Measurements from ENCODE around the gene LAPTM4A.

Gene LAPTM4A

GRCh38 chr2:20080839-20081415 lies 29.5 kb upstream of the LAPTM4A start:
- no peak overlapping the region for H3K4me3 ChIP-seq (ENCODE audit: low read length)
- no peak overlapping the region for H3K4me2 ChIP-seq (ENCODE audit: low read length)
- H3K18ac ChIP-seq (ENCODE audit: low read length), result peak overlapping the region; percentile 11
- peak; percentile 76 for DNase-seq
- peak overlapping the region; percentile 35 for H2BK5ac ChIP-seq (ENCODE audit: low read length)
- H4K8ac ChIP-seq (ENCODE audit: low read depth, low read length), result no peak overlapping the region
- no peak overlapping the region for H3K23ac ChIP-seq (ENCODE audit: low read length)
- no peaks in the 10 kb centered on the region for H3K79me2 ChIP-seq (ENCODE audit: control insufficient read depth, insufficient read depth, low read length)
- no peak overlapping the region for H2AK5ac ChIP-seq (ENCODE audit: low read length)
- H2BK15ac ChIP-seq (replicated peaks; ENCODE audit: low read depth), result no peak overlapping the region
- no peak overlapping the region for H4K5ac ChIP-seq (ENCODE audit: low read length)
- H3K9ac ChIP-seq (ENCODE audit: low read length), result no peak overlapping the region
- H3K4me1 ChIP-seq (ENCODE audit: control insufficient read depth, low read depth, low read length), result peaks cover 9% of the 10 kb centered on the region
- H3K56ac ChIP-seq (ENCODE audit: low read length), result peak overlapping the region; percentile 73
- no peaks in the 10 kb centered on the region for H3K79me1 ChIP-seq (ENCODE audit: low read length)
- H3K27me3 ChIP-seq (ENCODE audit: insufficient read depth, low read length, poor library complexity), result no peaks in the 10 kb centered on the region
- no peak overlapping the region for H2BK120ac ChIP-seq (ENCODE audit: low read depth, low read length)
- no peak overlapping the region for H3K4ac ChIP-seq (ENCODE audit: low read depth, low read length)
- no peaks in the 10 kb centered on the region for H3K36me3 ChIP-seq (ENCODE audit: control insufficient read depth, insufficient read depth, low read length)
- peak overlapping the region; percentile 2 for H3K27ac ChIP-seq (ENCODE audit: low read depth, low read length)
- WGBS (ENCODE audit: extremely low coverage, insufficient coverage, low lambda C conversion rate), result no CpG with 5 or more reads among the region's 8 CpGs

- Histone ChIP-seq H3K18ac (ENCODE audit: low read length) (no peak overlapping the region), H3K27ac (ENCODE audit: low read depth, low read length) (no peak overlapping the region), H3K9ac (ENCODE audit: low read length) (no peak overlapping the region), H3K27me3 (ENCODE audit: insufficient read depth, low read length, poor library complexity) (no peaks in the 10 kb centered on the region), H4K8ac (ENCODE audit: low read depth, low read length) (no peak overlapping the region), H2BK5ac (ENCODE audit: low read length) (no peak overlapping the region), H2BK120ac (ENCODE audit: low read depth, low read length) (no peak overlapping the region), H4K5ac (ENCODE audit: low read length) (no peak overlapping the region), H3K56ac (ENCODE audit: low read length) (peak overlapping the region; percentile 42), H3K4me1 (ENCODE audit: control insufficient read depth, low read depth, low read length) (peaks cover 9% of the 10 kb centered on the region), H2BK15ac (replicated peaks; ENCODE audit: low read depth) (no peak overlapping the region), H3K79me1 (ENCODE audit: low read length) (no peaks in the 10 kb centered on the region), H3K4me2 (ENCODE audit: low read length) (no peak overlapping the region), H3K79me2 (ENCODE audit: control insufficient read depth, insufficient read depth, low read length) (no peaks in the 10 kb centered on the region), H3K36me3 (ENCODE audit: control insufficient read depth, insufficient read depth, low read length) (no peaks in the 10 kb centered on the region), H2AK5ac (ENCODE audit: low read length) (no peak overlapping the region), H3K4me3 (ENCODE audit: low read length) (no peak overlapping the region), H3K23ac (ENCODE audit: low read length) (peak overlapping the region; percentile 45), H3K4ac (ENCODE audit: low read depth, low read length) (no peak overlapping the region)
- no CpG with 5 or more reads among the region's 10 CpGs for WGBS (ENCODE audit: extremely low coverage, insufficient coverage, low lambda C conversion rate)
- DNase-seq, result no peak
Measured at GRCh38 chr2:20080428-20080827, 29.0 kb upstream of the LAPTM4A start.

GRCh38 chr2:20079546-20080115 lies 28.2 kb upstream of the LAPTM4A start:
- H3K4ac ChIP-seq (ENCODE audit: low read depth, low read length), result no peak overlapping the region
- H3K18ac ChIP-seq (ENCODE audit: low read length), result no peak overlapping the region
- H2BK15ac ChIP-seq (replicated peaks; ENCODE audit: low read depth), result no peak overlapping the region
- H3K4me1 ChIP-seq (ENCODE audit: control insufficient read depth, low read depth, low read length), result peaks cover 9% of the 10 kb centered on the region
- no peak overlapping the region for H2AK5ac ChIP-seq (ENCODE audit: low read length)
- H3K27ac ChIP-seq (ENCODE audit: low read depth, low read length), result no peak overlapping the region
- no peaks in the 10 kb centered on the region for H3K27me3 ChIP-seq (ENCODE audit: insufficient read depth, low read length, poor library complexity)
- no peak overlapping the region for H2BK5ac ChIP-seq (ENCODE audit: low read length)
- H3K36me3 ChIP-seq (ENCODE audit: control insufficient read depth, insufficient read depth, low read length), result no peaks in the 10 kb centered on the region
- no peak overlapping the region for H3K4me3 ChIP-seq (ENCODE audit: low read length)
- no peak overlapping the region for H3K9ac ChIP-seq (ENCODE audit: low read length)
- no peak overlapping the region for H3K56ac ChIP-seq (ENCODE audit: low read length)
- H3K23ac ChIP-seq (ENCODE audit: low read length), result no peak overlapping the region
- no CpG with 5 or more reads among the region's 6 CpGs for WGBS (ENCODE audit: extremely low coverage, insufficient coverage, low lambda C conversion rate)
- no peaks in the 10 kb centered on the region for H3K79me1 ChIP-seq (ENCODE audit: low read length)
- no peaks in the 10 kb centered on the region for H3K79me2 ChIP-seq (ENCODE audit: control insufficient read depth, insufficient read depth, low read length)
- no peak for DNase-seq
- no peak overlapping the region for H3K4me2 ChIP-seq (ENCODE audit: low read length)
- H4K8ac ChIP-seq (ENCODE audit: low read depth, low read length), result no peak overlapping the region
- no peak overlapping the region for H2BK120ac ChIP-seq (ENCODE audit: low read depth, low read length)
- no peak overlapping the region for H4K5ac ChIP-seq (ENCODE audit: low read length)

- Histone ChIP-seq H3K36me3 (ENCODE audit: control insufficient read depth, insufficient read depth, low read length) (no peaks in the 10 kb centered on the region), H3K9ac (ENCODE audit: low read length) (no peak overlapping the region), H3K79me1 (ENCODE audit: low read length) (no peaks in the 10 kb centered on the region), H3K27me3 (ENCODE audit: insufficient read depth, low read length, poor library complexity) (no peaks in the 10 kb centered on the region), H3K4me1 (ENCODE audit: control insufficient read depth, low read depth, low read length) (peaks cover 9% of the 10 kb centered on the region), H4K5ac (ENCODE audit: low read length) (no peak overlapping the region), H3K27ac (ENCODE audit: low read depth, low read length) (no peak overlapping the region), H2BK5ac (ENCODE audit: low read length) (no peak overlapping the region), H4K8ac (ENCODE audit: low read depth, low read length) (no peak overlapping the region), H2BK15ac (replicated peaks; ENCODE audit: low read depth) (no peak overlapping the region), H2BK120ac (ENCODE audit: low read depth, low read length) (no peak overlapping the region), H3K4ac (ENCODE audit: low read depth, low read length) (no peak overlapping the region), H3K18ac (ENCODE audit: low read length) (no peak overlapping the region), H3K79me2 (ENCODE audit: control insufficient read depth, insufficient read depth, low read length) (no peaks in the 10 kb centered on the region), H3K23ac (ENCODE audit: low read length) (no peak overlapping the region), H3K56ac (ENCODE audit: low read length) (no peak overlapping the region), H3K4me3 (ENCODE audit: low read length) (no peak overlapping the region), H3K4me2 (ENCODE audit: low read length) (no peak overlapping the region), H2AK5ac (ENCODE audit: low read length) (no peak overlapping the region)
- no CpG with 5 or more reads among the region's 4 CpGs for WGBS (ENCODE audit: extremely low coverage, insufficient coverage, low lambda C conversion rate)
- no peak for DNase-seq
Measured at GRCh38 chr2:20077411-20077940, 26.0 kb upstream of the LAPTM4A start.

- H2AK5ac ChIP-seq (ENCODE audit: low read length), result no peak overlapping the region
- no peaks in the 10 kb centered on the region for H3K79me2 ChIP-seq (ENCODE audit: control insufficient read depth, insufficient read depth, low read length)
- DNase-seq, result no peak
- H3K4me3 ChIP-seq (ENCODE audit: low read length), result no peak overlapping the region
- H3K4ac ChIP-seq (ENCODE audit: low read depth, low read length), result no peak overlapping the region
- no peak overlapping the region for H2BK120ac ChIP-seq (ENCODE audit: low read depth, low read length)
- H3K23ac ChIP-seq (ENCODE audit: low read length), result no peak overlapping the region
- H2BK15ac ChIP-seq (replicated peaks; ENCODE audit: low read depth), result no peak overlapping the region
- no peak overlapping the region for H3K4me2 ChIP-seq (ENCODE audit: low read length)
- H4K8ac ChIP-seq (ENCODE audit: low read depth, low read length), result no peak overlapping the region
- H3K27ac ChIP-seq (ENCODE audit: low read depth, low read length), result no peak overlapping the region
- H3K56ac ChIP-seq (ENCODE audit: low read length), result no peak overlapping the region
- no peaks in the 10 kb centered on the region for H3K36me3 ChIP-seq (ENCODE audit: control insufficient read depth, insufficient read depth, low read length)
- H4K5ac ChIP-seq (ENCODE audit: low read length), result no peak overlapping the region
- no peak overlapping the region for H2BK5ac ChIP-seq (ENCODE audit: low read length)
- no peak overlapping the region for H3K9ac ChIP-seq (ENCODE audit: low read length)
- peaks cover 10% of the 10 kb centered on the region for H3K4me1 ChIP-seq (ENCODE audit: control insufficient read depth, low read depth, low read length)
- H3K18ac ChIP-seq (ENCODE audit: low read length), result no peak overlapping the region
- H3K27me3 ChIP-seq (ENCODE audit: insufficient read depth, low read length, poor library complexity), result no peaks in the 10 kb centered on the region
- WGBS (ENCODE audit: extremely low coverage, insufficient coverage, low lambda C conversion rate), result no CpG with 5 or more reads among the region's 6 CpGs
- no peaks in the 10 kb centered on the region for H3K79me1 ChIP-seq (ENCODE audit: low read length)
Measured at GRCh38 chr2:20076757-20077156, 25.3 kb upstream of the LAPTM4A start.

GRCh38 chr2:20074901-20075300 lies 23.5 kb upstream of the LAPTM4A start:
- Histone ChIP-seq H3K18ac (ENCODE audit: low read length) (no peak overlapping the region), H3K27me3 (ENCODE audit: insufficient read depth, low read length, poor library complexity) (no peaks in the 10 kb centered on the region), H3K27ac (ENCODE audit: low read depth, low read length) (no peak overlapping the region), H3K56ac (ENCODE audit: low read length) (peak overlapping the region; percentile 6), H3K4ac (ENCODE audit: low read depth, low read length) (no peak overlapping the region), H3K9ac (ENCODE audit: low read length) (no peak overlapping the region), H3K79me2 (ENCODE audit: control insufficient read depth, insufficient read depth, low read length) (no peaks in the 10 kb centered on the region), H3K79me1 (ENCODE audit: low read length) (no peaks in the 10 kb centered on the region), H4K5ac (ENCODE audit: low read length) (no peak overlapping the region), H2BK15ac (replicated peaks; ENCODE audit: low read depth) (no peak overlapping the region), H3K4me1 (ENCODE audit: control insufficient read depth, low read depth, low read length) (peaks cover 8% of the 10 kb centered on the region), H3K36me3 (ENCODE audit: control insufficient read depth, insufficient read depth, low read length) (no peaks in the 10 kb centered on the region), H4K8ac (ENCODE audit: low read depth, low read length) (no peak overlapping the region), H2BK120ac (ENCODE audit: low read depth, low read length) (no peak overlapping the region), H3K23ac (ENCODE audit: low read length) (no peak overlapping the region), H3K4me2 (ENCODE audit: low read length) (no peak overlapping the region), H3K4me3 (ENCODE audit: low read length) (no peak overlapping the region), H2BK5ac (ENCODE audit: low read length) (no peak overlapping the region), H2AK5ac (ENCODE audit: low read length) (no peak overlapping the region)
- DNase-seq, result no peak
- whole genome bisulfite sequencing (ENCODE audit: extremely low coverage, insufficient coverage, low lambda C conversion rate), result no CpG with 5 or more reads among the region's 8 CpGs

All from mesendoderm (in vitro differentiated cells).